ENCODE results near the gene HBS1L. TPM values are rescaled to one million over a fixed set of nuclear protein-coding genes. Genes with fewer than 3 reads are reported as not detected.

The HBS1L gene
- 27.6 to 38.5 TPM (median 29.5 TPM) in 5 replicates for total RNA-seq (2022; extraction: Qiagen RNA extraction)

GRCh38 chr6:135054569-135055498, at the start of gene HBS1L:
Gene HBS1L, minus strand, starts transcription at chr6:135054822. Its CDS starts 131 bp downstream, at chr6:135054691.

GRCh38 chr6:134949927-134950326, 104.7 kb downstream of the HBS1L start, which contains the start of gene ALDH8A1:
Gene ALDH8A1, minus strand, starts transcription at chr6:134950101. Its CDS starts 48 bp downstream, at chr6:134950053.

Other genes with a start within 250 kb of the HBS1L start
- 0.11 to 0.16 TPM (median 0.15 TPM) in 5 replicates for gene ALDH8A1, start 104.7 kb downstream of the HBS1L start, total RNA-seq (2022; extraction: Qiagen RNA extraction)
- gene MYB, start 126.5 kb upstream of the HBS1L start, total RNA-seq (2022; extraction: Qiagen RNA extraction), result 0.49 to 1.1 TPM (median 0.89 TPM) in 5 replicates